Trophoblast cell (in vitro differentiated cells and primary cell): ENCODE results near the gene PI4K2B.
A peak's percentile ranks its signal among the peaks of the same experiment; 100 is the strongest.

ENCODE experiments used
- DNase-seq, 2 donors: peaks; one replicate each; pipeline ENCODE4 v3.0.0-alpha.2; 2016
- H2AFZ ChIP-seq: 2 replicates; pipeline ENCODE4 v1.6.1; 2013; ENCODE audit warnings: low read length, moderate library complexity, mild to moderate bottlenecking; ENCODE audit not compliant: insufficient read depth, poor library complexity
- H2AK5ac ChIP-seq: 2 replicates; pipeline ENCODE4 v1.6.1; 2013; ENCODE audit warnings: mild to moderate bottlenecking, low read length
- H2BK120ac ChIP-seq: 2 replicates; pipeline ENCODE4 v1.6.1; 2013; ENCODE audit warnings: low read length, mild to moderate bottlenecking, moderate library complexity; ENCODE audit not compliant: insufficient read depth, poor library complexity
- H2BK12ac ChIP-seq: 2 replicates; pipeline ENCODE4 v1.6.1; 2013; ENCODE audit warnings: mild to moderate bottlenecking, low read length, moderate library complexity
- H2BK5ac ChIP-seq: 2 replicates; pipeline ENCODE4 v1.6.1; 2013; ENCODE audit warnings: low read length, low read depth, moderate library complexity, mild to moderate bottlenecking; ENCODE audit not compliant: poor library complexity
- H3K14ac ChIP-seq: 2 replicates; pipeline ENCODE4 v1.6.1; 2013; ENCODE audit warnings: mild to moderate bottlenecking, low read length
- H3K18ac ChIP-seq: 2 replicates; pipeline ENCODE4 v1.6.1; 2013; ENCODE audit warnings: mild to moderate bottlenecking, low read length
- H3K23ac ChIP-seq: 2 replicates; pipeline ENCODE4 v1.6.1; 2013; ENCODE audit warnings: low read length
- H3K27ac ChIP-seq: 2 replicates; pipeline ENCODE4 v1.5.1; 2013; ENCODE audit warnings: low read depth, mild to moderate bottlenecking, inconsistent platforms, low read length, moderate library complexity
- H3K27me3 ChIP-seq: 2 replicates; pipeline ENCODE4 v1.6.1; 2013; ENCODE audit warnings: inconsistent platforms, mild to moderate bottlenecking, low read length, moderate library complexity; ENCODE audit not compliant: insufficient read depth
- H3K36me3 ChIP-seq, 2 experiments: 1 replicate in 1 of 2; 2 replicates in 1 of 2; pipeline ENCODE4 v1.6.1; 2013; ENCODE audit warnings: low read length in 2 of 2, mild to moderate bottlenecking in 2 of 2, moderate library complexity in 1 of 2; ENCODE audit not compliant: insufficient read depth in 2 of 2, control insufficient read depth in 1 of 2
- H3K4ac ChIP-seq: 2 replicates; pipeline ENCODE4 v1.6.1; 2013; ENCODE audit warnings: low read depth, mild to moderate bottlenecking, low read length, moderate library complexity
- H3K4me1 ChIP-seq, 2 experiments: 1 replicate in 1 of 2; 2 replicates in 1 of 2; pipeline ENCODE4 v1.6.1; 2013; ENCODE audit warnings: low read length in 2 of 2, mild to moderate bottlenecking in 2 of 2, moderate library complexity in 1 of 2; ENCODE audit not compliant: insufficient read depth in 2 of 2, control insufficient read depth in 1 of 2
- H3K4me2 ChIP-seq: 2 replicates; pipeline ENCODE4 v1.6.1; 2013; ENCODE audit warnings: inconsistent platforms, mild to moderate bottlenecking, low read length, moderate library complexity
- H3K4me3 ChIP-seq: 2 replicates; pipeline ENCODE4 v1.5.1; 2013; ENCODE audit warnings: mild to moderate bottlenecking, low read depth, low read length, inconsistent platforms
- H3K79me1 ChIP-seq: one replicate; pipeline ENCODE4 v1.6.1; 2013; ENCODE audit warnings: low read length
- H3K79me2 ChIP-seq: 2 replicates; pipeline ENCODE4 v1.6.1; 2013; ENCODE audit warnings: low read length, mild to moderate bottlenecking; ENCODE audit not compliant: control insufficient read depth, insufficient read depth, poor library complexity
- H3K9ac ChIP-seq: 2 replicates; pipeline ENCODE4 v1.6.1; 2013; ENCODE audit warnings: mild to moderate bottlenecking, low read length
- H3K9me3 ChIP-seq: 2 replicates; pipeline ENCODE4 v1.6.1; 2013; ENCODE audit warnings: low read depth, mild to moderate bottlenecking, control low read depth, inconsistent platforms, low read length; ENCODE audit not compliant: insufficient read depth
- H4K12ac ChIP-seq: 2 replicates; pipeline ENCODE4 v1.6.1; 2013; ENCODE audit warnings: low read depth, mild to moderate bottlenecking, low read length, moderate library complexity
- H4K8ac ChIP-seq: 2 replicates; pipeline ENCODE4 v1.6.1; 2013; ENCODE audit warnings: low read depth, mild to moderate bottlenecking, low read length, moderate library complexity
- H4K91ac ChIP-seq: one replicate; pipeline ENCODE4 v1.6.1; 2013; ENCODE audit warnings: low read depth, mild to moderate bottlenecking, low read length, moderate library complexity
- WGBS: extraction: QIAGEN DNeasy Blood & Tissue Kit; methylation state at CpG from one replicate; pipeline ENCODE4 v1.1.7; 2013; ENCODE audit warnings: missing lambda C conversion rate; ENCODE audit not compliant: insufficient read length, insufficient coverage; ENCODE audit errors: extremely low coverage; 5-methylcytosine and 5-hydroxymethylcytosine counted together

PI4K2B gene

DNA sequence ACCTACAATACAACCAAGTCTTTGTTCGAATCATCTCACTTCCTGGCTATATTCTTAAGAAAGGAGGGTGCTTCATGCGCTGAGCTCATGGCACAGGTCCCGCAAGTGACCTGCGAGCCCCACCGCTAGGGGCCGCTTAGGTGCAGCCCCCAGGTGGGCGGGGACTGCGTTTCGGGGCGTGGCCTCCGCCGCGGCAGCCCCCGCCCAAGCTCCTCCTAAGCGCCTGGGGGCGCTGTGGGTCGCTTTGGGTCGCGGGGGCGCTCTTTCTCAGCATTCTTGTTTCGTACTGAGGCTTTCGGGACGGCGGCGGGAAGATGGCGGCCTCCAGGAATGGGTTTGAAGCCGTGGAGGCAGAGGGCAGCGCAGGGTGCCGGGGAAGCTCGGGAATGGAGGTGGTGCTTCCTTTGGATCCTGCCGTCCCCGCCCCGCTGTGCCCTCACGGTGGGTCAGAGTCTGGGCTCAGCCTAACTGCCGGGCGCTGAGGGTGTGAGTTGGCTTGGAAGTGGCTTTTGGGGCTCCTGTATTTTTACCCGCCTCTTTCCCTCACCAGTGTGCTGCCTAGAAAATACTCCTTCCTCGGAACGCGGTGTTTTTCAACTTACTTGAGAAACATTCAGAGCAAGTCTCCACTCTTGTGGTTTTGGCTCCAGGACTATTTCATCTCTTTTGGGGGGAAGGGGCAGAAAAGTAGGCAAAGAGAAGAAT is 78.8 kb downstream of the PI4K2B start, which contains the start of gene ZCCHC4:
Gene ZCCHC4, plus strand, starts transcription at position 279 of the 705 bp plus-strand sequence. Its CDS starts 36 bp downstream, at position 315.
- Histone ChIP-seq H3K9ac (peak within 1 kb of the TSS; percentile 96), H3K4me2 (peak within 1 kb of the TSS; percentile 79), H4K91ac (peak within 1 kb of the TSS; percentile 94), H4K8ac (peak within 1 kb of the TSS; percentile 100), H2BK5ac (peak within 1 kb of the TSS; percentile 87), H3K23ac (no peak within 1 kb of the TSS), H2BK120ac (peak within 1 kb of the TSS; percentile 92), H2AFZ (peak within 1 kb of the TSS; percentile 84), H3K27me3 (no peaks in the 10 kb centered on the region), H2AK5ac (no peak within 1 kb of the TSS), H3K27ac (peak within 1 kb of the TSS; percentile 76), H3K18ac (peak within 1 kb of the TSS; percentile 93), H3K4me1 (peaks cover 3 to 5% of the 10 kb centered on the region in 2 experiments), H3K4ac (peak within 1 kb of the TSS; percentile 92), H3K14ac (peak within 1 kb of the TSS; percentile 99), H4K12ac (peak within 1 kb of the TSS; percentile 98), H3K4me3 (peak within 1 kb of the TSS; percentile 98), H3K79me2 (peaks cover 4% of the 10 kb centered on the region), H3K36me3 (peaks cover 3% of the 10 kb centered on the region in 2 experiments), H3K9me3 (no peaks in the 10 kb centered on the region), H2BK12ac (no peak within 1 kb of the TSS), H3K79me1 (peaks cover 3% of the 10 kb centered on the region)
- peak; percentile 83 to 98 for DNase-seq
- WGBS, result no CpG with 5 or more reads among the region's 40 CpGs

DNA sequence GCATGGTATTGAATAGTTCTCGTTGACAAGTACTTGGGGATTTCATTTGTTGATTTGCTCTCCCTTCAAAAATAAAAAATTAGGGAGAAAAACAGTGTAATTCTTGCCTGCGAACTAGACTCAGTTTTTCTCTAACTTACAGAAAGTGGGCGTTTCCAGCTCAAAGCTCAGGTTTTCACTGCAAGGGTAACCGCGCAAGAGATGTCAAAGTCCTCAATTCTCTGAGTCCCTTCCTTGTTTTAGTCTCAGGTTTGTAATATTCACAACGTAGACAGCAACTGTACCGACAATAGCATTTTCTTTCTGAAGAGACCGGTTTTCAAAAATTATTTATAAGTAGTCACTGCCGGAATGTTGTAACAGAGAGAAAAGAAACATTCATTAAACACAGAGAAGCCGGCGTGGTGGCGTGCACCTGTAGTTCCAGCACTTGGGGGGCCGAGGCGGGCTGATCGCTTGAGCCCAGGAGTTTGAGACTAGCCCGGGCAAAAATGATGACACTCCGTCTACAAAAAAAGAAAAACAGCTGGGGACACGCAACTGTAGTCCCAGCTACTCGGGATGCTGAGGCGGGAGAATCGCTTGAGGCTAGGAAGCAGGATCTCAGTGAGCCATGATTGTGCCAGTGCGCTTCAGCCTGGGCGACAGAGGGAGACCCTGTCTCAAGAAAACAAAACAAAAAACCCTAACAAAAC is 79.5 kb downstream of the PI4K2B start:
- H2BK12ac ChIP-seq, result no peak overlapping the region
- peaks cover 3 to 5% of the 10 kb centered on the region in 2 experiments for H3K4me1 ChIP-seq
- H3K4me3 ChIP-seq, result peak overlapping the region; percentile 98
- peak overlapping the region; percentile 100 for H4K8ac ChIP-seq
- no peak overlapping the region for H3K14ac ChIP-seq
- DNase-seq, result peak; percentile 5 to 43
- peak overlapping the region; percentile 79 for H3K4me2 ChIP-seq
- H2BK120ac ChIP-seq, result no peak overlapping the region
- H3K23ac ChIP-seq, result no peak overlapping the region
- WGBS, result no CpG with 5 or more reads among the region's 23 CpGs
- H3K79me1 ChIP-seq, result peaks cover 3% of the 10 kb centered on the region
- peak overlapping the region; percentile 84 for H2AFZ ChIP-seq
- peaks cover 4% of the 10 kb centered on the region for H3K79me2 ChIP-seq
- no peak overlapping the region for H4K91ac ChIP-seq
- no peak overlapping the region for H3K4ac ChIP-seq
- peaks cover 3% of the 10 kb centered on the region in 2 experiments for H3K36me3 ChIP-seq
- H3K9me3 ChIP-seq, result no peaks in the 10 kb centered on the region
- H3K27ac ChIP-seq, result peak overlapping the region; percentile 76
- no peak overlapping the region for H2BK5ac ChIP-seq
- no peak overlapping the region for H2AK5ac ChIP-seq
- no peak overlapping the region for H4K12ac ChIP-seq
- peak overlapping the region; percentile 29 for H3K18ac ChIP-seq
- H3K9ac ChIP-seq, result peak overlapping the region; percentile 96
- H3K27me3 ChIP-seq, result no peaks in the 10 kb centered on the region

- Histone ChIP-seq H3K18ac (no peak overlapping the region), H3K9ac (no peak overlapping the region), H4K12ac (no peak overlapping the region), H2BK120ac (no peak overlapping the region), H3K79me2 (no peaks in the 10 kb centered on the region), H2BK12ac (no peak overlapping the region), H2AK5ac (no peak overlapping the region), H4K91ac (no peak overlapping the region), H3K4me2 (no peak overlapping the region), H3K4me3 (no peak overlapping the region), H3K4me1 (no peaks in the 10 kb centered on the region), H4K8ac (no peak overlapping the region), H3K23ac (no peak overlapping the region), H2AFZ (no peak overlapping the region), H3K27ac (no peak overlapping the region), H3K79me1 (no peaks in the 10 kb centered on the region), H3K9me3 (no peaks in the 10 kb centered on the region), H3K27me3 (no peaks in the 10 kb centered on the region), H3K14ac (no peak overlapping the region), H3K4ac (no peak overlapping the region), H2BK5ac (no peak overlapping the region), H3K36me3 (peaks cover 7% of the 10 kb centered on the region in 2 experiments)
- no CpG with 5 or more reads among the region's 2 CpGs for WGBS
- no peak for DNase-seq
These were observed 86.5 kb downstream of the PI4K2B start for GRCh38 chr4:25320336-25320735.

GRCh38 chr4:25320773-25321172 is 86.9 kb downstream of the PI4K2B start:
- Histone ChIP-seq H2AK5ac (no peak overlapping the region), H3K9ac (no peak overlapping the region), H4K12ac (no peak overlapping the region), H3K36me3 (peaks cover 4 to 5% of the 10 kb centered on the region in 2 experiments), H2AFZ (no peak overlapping the region), H3K27ac (no peak overlapping the region), H3K27me3 (no peaks in the 10 kb centered on the region), H3K4me1 (no peaks in the 10 kb centered on the region), H3K79me1 (no peaks in the 10 kb centered on the region), H4K8ac (no peak overlapping the region), H3K4ac (no peak overlapping the region), H2BK12ac (no peak overlapping the region), H4K91ac (no peak overlapping the region), H3K9me3 (no peaks in the 10 kb centered on the region), H3K23ac (no peak overlapping the region), H2BK5ac (no peak overlapping the region), H3K14ac (no peak overlapping the region), H3K4me2 (no peak overlapping the region), H2BK120ac (no peak overlapping the region), H3K79me2 (no peaks in the 10 kb centered on the region), H3K4me3 (no peak overlapping the region), H3K18ac (no peak overlapping the region)
- no CpG with 5 or more reads among the region's 1 CpG for WGBS
- DNase-seq, result peak in 1 of 2 donors; percentile 21
